HepG2 (cell line): ENCODE results near the gene DIO1. TPM values are rescaled to one million over a fixed set of nuclear protein-coding genes. Genes with fewer than 3 reads are reported as not detected.

Experiments
- FOXJ3 ChIP-seq: sonication (generic); formaldehyde crosslinking; IDR thresholded peaks from 2 replicates; pipeline ENCODE4 v1.4.0; 2020; ENCODE audit warnings: missing genetic modification reagents, mild to moderate bottlenecking, borderline replicate concordance
- GABPB1 ChIP-seq: IDR thresholded peaks from 2 replicates; pipeline ENCODE4 v1.6.1; 2016; ENCODE audit warnings: mild to moderate bottlenecking, missing genetic modification reagents, moderate library complexity, missing compliant biosample characterization
- GLI4 ChIP-seq: sonication (generic); formaldehyde crosslinking; IDR thresholded peaks from 2 replicates; pipeline ENCODE4 v1.5.1; 2020; ENCODE audit warnings: missing genetic modification reagents, mild to moderate bottlenecking, moderate library complexity, borderline replicate concordance
- HMGA1 ChIP-seq: sonication (generic); formaldehyde crosslinking; conservative IDR thresholded peaks from 2 replicates; pipeline ENCODE4 v1.4.0; 2020; ENCODE audit warnings: missing genetic modification reagents
- HNRNPL ChIP-seq: fragments of 200-400 bp; formaldehyde crosslinking; IDR thresholded peaks from 2 replicates; pipeline ENCODE4 v1.6.1; 2017; ENCODE audit warnings: mild to moderate bottlenecking, low read depth, low read length
- KDM5A ChIP-seq: fragments of 200-600 bp; sonication (generic); IDR thresholded peaks from 2 replicates; pipeline ENCODE4 v1.7.0; 2018; ENCODE audit warnings: antibody characterized with exemption, mild to moderate bottlenecking, low read length, borderline replicate concordance
- KLF12 ChIP-seq: sonication (generic); formaldehyde crosslinking; IDR thresholded peaks from 2 replicates; pipeline ENCODE4 v1.4.0; 2020; ENCODE audit warnings: missing genetic modification reagents, borderline replicate concordance
- MAZ ChIP-seq, 2 experiments: sonication (generic) in 1 of 2; formaldehyde crosslinking in 1 of 2; IDR thresholded peaks; 2 replicates each; pipeline versions ENCODE4 v1.5.0 to v1.6.1; 2012 to 2020; ENCODE audit warnings: low read depth in 2 of 2, mild to moderate bottlenecking in 2 of 2, borderline replicate concordance in 1 of 2, improper control_type of control experiment in 1 of 2, low read length in 1 of 2, missing genetic modification reagents in 1 of 2, moderate library complexity in 1 of 2
- MTA1 ChIP-seq: sonication (generic); formaldehyde crosslinking; IDR thresholded peaks from 2 replicates; pipeline ENCODE4 v1.4.0; 2020; ENCODE audit warnings: missing genetic modification reagents, mild to moderate bottlenecking, borderline replicate concordance
- PCBP2 ChIP-seq: fragments of 200-400 bp; formaldehyde crosslinking; optimal IDR thresholded peaks from 2 replicates; pipeline ENCODE3; 2018; ENCODE audit warnings: low read length, low read depth; ENCODE audit not compliant: poor library complexity, severe bottlenecking
- PHF8 ChIP-seq: sonication (generic); formaldehyde crosslinking; IDR thresholded peaks from 2 replicates; pipeline ENCODE4 v1.5.0; 2020; ENCODE audit warnings: missing genetic modification reagents
- POLR2A ChIP-seq, 2 experiments: IDR thresholded peaks; 2 replicates each; pipeline ENCODE4 v1.6.1; 2011; ENCODE audit warnings: low read depth in 2 of 2, low read length in 2 of 2, mild to moderate bottlenecking in 1 of 2, moderate library complexity in 1 of 2; ENCODE audit not compliant: insufficient read depth in 1 of 2
- RELA ChIP-seq: sonication (generic); formaldehyde crosslinking; IDR thresholded peaks from 2 replicates; pipeline ENCODE4 v1.4.0; 2020; ENCODE audit warnings: missing genetic modification reagents
- SIN3A ChIP-seq: IDR thresholded peaks from 2 replicates; pipeline ENCODE4 v1.6.1; 2011; ENCODE audit warnings: low read depth, mild to moderate bottlenecking, control low read depth, low read length, borderline replicate concordance
- SIX4 ChIP-seq: sonication (generic); formaldehyde crosslinking; IDR thresholded peaks from 2 replicates; pipeline ENCODE4 v1.4.0; 2020; ENCODE audit warnings: missing genetic modification reagents
- SNAPC2 ChIP-seq: sonication (generic); formaldehyde crosslinking; IDR thresholded peaks from 2 replicates; pipeline ENCODE4 v1.8.1; 2022; ENCODE audit warnings: mild to moderate bottlenecking, missing genetic modification reagents
- TOPORS ChIP-seq: sonication (generic); formaldehyde crosslinking; IDR thresholded peaks from 2 replicates; pipeline ENCODE4 v1.8.0; 2023; ENCODE audit warnings: mild to moderate bottlenecking, missing genetic modification reagents
- XRCC5 ChIP-seq: fragments of 200-400 bp; formaldehyde crosslinking; optimal IDR thresholded peaks from 2 replicates; pipeline ENCODE3; 2017; ENCODE audit warnings: mild to moderate bottlenecking, low read length
- ZFX ChIP-seq: sonication (generic); formaldehyde crosslinking; IDR thresholded peaks from 2 replicates; pipeline ENCODE4 v1.4.0; 2020; ENCODE audit warnings: mild to moderate bottlenecking, low read depth, missing genetic modification reagents, moderate library complexity
- ZMYM4 ChIP-seq: sonication (generic); formaldehyde crosslinking; IDR thresholded peaks from 2 replicates; pipeline ENCODE4 v1.8.1; 2023; ENCODE audit warnings: mild to moderate bottlenecking, missing genetic modification reagents
- ZNF263 ChIP-seq: sonication (generic); formaldehyde crosslinking; IDR thresholded peaks from 2 replicates; pipeline ENCODE4 v1.4.0; 2020; ENCODE audit warnings: missing genetic modification reagents
- ZNF446 ChIP-seq: sonication (generic); formaldehyde crosslinking; IDR thresholded peaks from 2 replicates; pipeline ENCODE4 v1.5.0; 2020; ENCODE audit warnings: mild to moderate bottlenecking, missing genetic modification reagents
- ZNF556 ChIP-seq: sonication (generic); formaldehyde crosslinking; IDR thresholded peaks from 2 replicates; pipeline ENCODE4 v1.4.0; 2020; ENCODE audit warnings: mild to moderate bottlenecking, missing genetic modification reagents, borderline replicate concordance
- ZNF766 ChIP-seq: sonication (generic); formaldehyde crosslinking; IDR thresholded peaks from 2 replicates; pipeline ENCODE4 v1.5.0; 2020; ENCODE audit warnings: missing genetic modification reagents, borderline replicate concordance
- ZSCAN31 ChIP-seq: sonication (generic); formaldehyde crosslinking; IDR thresholded peaks from 2 replicates; pipeline ENCODE4 v1.5.0; 2020; ENCODE audit warnings: low read depth, mild to moderate bottlenecking, missing genetic modification reagents
- polyA plus RNA-seq, 8 experiments: library from polyadenylated mRNA; depleted of rRNA in 3 of 8; stranded (reverse) in 7 of 8; unstranded in 1 of 8; fragments of >200 nt; fragmentation: Illumina TruSeq in 4 of 8; extraction: Trizol in 4 of 8; gene quantifications; 2 replicates each; pipeline versions ENCODE4 v1.2.1 to v1.2.3, GENCODE V29; 2011 to 2016; ENCODE audit warnings: low read depth in 4 of 8, missing spikeins in 1 of 8, mixed read lengths in 1 of 8; ENCODE audit not compliant: insufficient read depth in 1 of 8
- total RNA-seq, 5 experiments: library from RNA; depleted of rRNA; stranded (reverse); fragments of >200 nt; fragmentation: Illumina TruSeq; extraction: Trizol; gene quantifications; 2 replicates each; pipeline ENCODE4 v1.2.3, GENCODE V29; 2016; ENCODE audit warnings: low read depth in 1 of 5
- TF ChIP-seq, protein P1 (sequence below): sonication (generic); formaldehyde crosslinking; conservative IDR thresholded peaks from 2 replicates; pipeline ENCODE4 v1.4.0; 2020; ENCODE audit warnings: mild to moderate bottlenecking, missing genetic modification reagents, moderate library complexity

DIO1 gene
- total and polyA plus RNA-seq, 2 of the 13 experiments (the other 11 are each of a cell fraction or from before 2014, with no cell fraction given) = 13.5 to 45.6 TPM

DNA sequence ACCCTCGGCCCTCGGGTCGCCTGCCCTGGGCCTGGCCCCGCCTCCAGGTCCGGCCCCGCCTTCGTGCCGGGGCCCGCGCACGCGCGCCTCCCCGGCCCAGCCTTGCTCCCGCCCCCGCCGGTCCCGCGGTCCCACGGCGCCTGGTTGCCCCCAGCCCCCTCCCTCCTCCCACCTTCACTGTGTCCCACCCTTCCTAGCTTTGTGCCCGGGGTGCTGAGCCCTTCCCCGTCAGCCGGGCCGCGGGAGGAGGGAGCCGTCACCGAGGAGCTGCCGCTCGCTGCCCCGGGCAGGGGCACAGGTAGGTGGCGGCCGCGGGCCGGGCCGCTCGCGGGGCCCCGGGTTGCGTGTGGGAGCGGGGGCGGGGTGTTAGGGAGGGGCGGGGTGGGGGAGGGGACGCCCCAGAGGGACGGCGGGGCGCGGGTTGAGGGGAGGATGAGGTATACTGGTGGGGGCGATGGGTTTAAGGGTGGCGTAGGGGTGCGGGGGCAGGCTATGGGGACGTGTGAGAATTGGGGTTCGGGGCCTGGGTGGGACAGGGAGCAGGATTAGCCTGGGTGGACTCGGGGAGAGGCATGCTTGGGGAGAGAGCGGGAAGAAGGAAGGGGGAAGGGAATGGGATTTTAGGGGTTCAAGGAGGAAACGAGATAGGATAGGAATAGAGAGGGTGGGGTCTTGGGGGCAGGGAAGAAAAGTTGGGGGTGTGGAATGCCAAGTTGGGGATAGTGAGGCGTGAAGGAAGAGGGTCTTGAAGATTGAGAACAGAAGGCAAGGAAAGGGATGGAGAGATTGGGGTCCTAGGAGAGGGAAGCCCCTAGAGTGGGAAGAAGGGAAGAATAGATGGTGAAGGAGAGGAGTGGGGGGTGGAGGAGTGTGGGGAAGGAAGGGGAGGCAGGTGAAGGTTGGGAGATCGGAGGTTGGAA, 52.5 kb downstream of the DIO1 start, which contains the start of gene LRRC42 (continued):
- TF ChIP-seq, protein P1, sequence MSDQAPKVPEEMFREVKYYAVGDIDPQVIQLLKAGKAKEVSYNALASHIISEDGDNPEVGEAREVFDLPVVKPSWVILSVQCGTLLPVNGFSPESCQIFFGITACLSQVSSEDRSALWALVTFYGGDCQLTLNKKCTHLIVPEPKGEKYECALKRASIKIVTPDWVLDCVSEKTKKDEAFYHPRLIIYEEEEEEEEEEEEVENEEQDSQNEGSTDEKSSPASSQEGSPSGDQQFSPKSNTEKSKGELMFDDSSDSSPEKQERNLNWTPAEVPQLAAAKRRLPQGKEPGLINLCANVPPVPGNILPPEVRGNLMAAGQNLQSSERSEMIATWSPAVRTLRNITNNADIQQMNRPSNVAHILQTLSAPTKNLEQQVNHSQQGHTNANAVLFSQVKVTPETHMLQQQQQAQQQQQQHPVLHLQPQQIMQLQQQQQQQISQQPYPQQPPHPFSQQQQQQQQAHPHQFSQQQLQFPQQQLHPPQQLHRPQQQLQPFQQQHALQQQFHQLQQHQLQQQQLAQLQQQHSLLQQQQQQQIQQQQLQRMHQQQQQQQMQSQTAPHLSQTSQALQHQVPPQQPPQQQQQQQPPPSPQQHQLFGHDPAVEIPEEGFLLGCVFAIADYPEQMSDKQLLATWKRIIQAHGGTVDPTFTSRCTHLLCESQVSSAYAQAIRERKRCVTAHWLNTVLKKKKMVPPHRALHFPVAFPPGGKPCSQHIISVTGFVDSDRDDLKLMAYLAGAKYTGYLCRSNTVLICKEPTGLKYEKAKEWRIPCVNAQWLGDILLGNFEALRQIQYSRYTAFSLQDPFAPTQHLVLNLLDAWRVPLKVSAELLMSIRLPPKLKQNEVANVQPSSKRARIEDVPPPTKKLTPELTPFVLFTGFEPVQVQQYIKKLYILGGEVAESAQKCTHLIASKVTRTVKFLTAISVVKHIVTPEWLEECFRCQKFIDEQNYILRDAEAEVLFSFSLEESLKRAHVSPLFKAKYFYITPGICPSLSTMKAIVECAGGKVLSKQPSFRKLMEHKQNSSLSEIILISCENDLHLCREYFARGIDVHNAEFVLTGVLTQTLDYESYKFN (CRISPR knock-in tag) = 0 out of 2 replicates have a peak, but pooled peaks have one; percentile 23
- TF ChIP-seq MAZ (IDR thresholded peaks at IDR 0.05; ENCODE audit: borderline replicate concordance, low read depth, low read length) (peak; percentile 75; the same call in 1 of the 2 replicates), MAZ (CRISPR knock-in tag; IDR thresholded peaks at IDR 0.05; ENCODE audit: low read depth) (0 out of 2 replicates have a peak, but pooled peaks have one; percentile 58), HNRNPL (no peak), XRCC5 (peak; percentile 26), ZNF446 (CRISPR knock-in tag) (0 out of 2 replicates have a peak, but pooled peaks have one; percentile 42), ZFX (peak; percentile 65), KLF12 (0 out of 2 replicates have a peak, but pooled peaks have one; percentile 38), ZNF263 (CRISPR knock-in tag) (peak; percentile 15; the same call in 1 of the 2 replicates), PCBP2 (peak; percentile 76), HMGA1 (CRISPR knock-in tag) (no peak), ZNF766 (CRISPR knock-in tag) (peak; percentile 7; the same call in 1 of the 2 replicates), GLI4 (CRISPR knock-in tag) (no peak), SIN3A (0 out of 2 replicates have a peak, but pooled peaks have one; percentile 3), POLR2A (IDR thresholded peaks at IDR 0.05; ENCODE audit: insufficient read depth in 1 of 2, low read depth in 2 of 2, low read length in 2 of 2) (peak in 1 of 2 experiments; percentile 32; a peak in 1 of 4 replicates), SNAPC2 (CRISPR knock-in tag) (no peak), TOPORS (0 out of 2 replicates have a peak, but pooled peaks have one; percentile 22), ZSCAN31 (0 out of 2 replicates have a peak, but pooled peaks have one; percentile 13), KDM5A (peak; percentile 56; the same call in 1 of the 2 replicates), MTA1 (0 out of 2 replicates have a peak, but pooled peaks have one; percentile 38), RELA (CRISPR knock-in tag) (no peak), ZMYM4 (CRISPR knock-in tag) (peak; percentile 64; the same call in 1 of the 2 replicates), PHF8 (CRISPR knock-in tag) (peak; percentile 68), ZNF556 (0 out of 2 replicates have a peak, but pooled peaks have one; percentile 29), SIX4 (CRISPR knock-in tag) (peak; percentile 2; the same call in 1 of the 2 replicates), FOXJ3 (CRISPR knock-in tag) (no peak), GABPB1 (no peak)
